Smooth muscle cell (in vitro differentiated cells): ENCODE measurements around the gene TMC4. TPM values are rescaled to one million over a fixed set of nuclear protein-coding genes. Genes with fewer than 3 reads are reported as not detected.
A peak's percentile ranks its signal among the peaks of the same experiment; 100 is the strongest.

Source experiments
- DNase-seq: peaks from one replicate; lab custom pipeline; 2025; ENCODE audit not compliant: unreplicated experiment; lab: John Stamatoyannopoulos, UW
- H2AFZ ChIP-seq: fragments of 200-600 bp; sonication (generic); 2 replicates; pipeline ENCODE4 v1.6.0; 2016; ENCODE audit warnings: antibody characterized with exemption, low read depth, mild to moderate bottlenecking
- H3F3A ChIP-seq: fragments of 200-600 bp; sonication (generic); 2 replicates; pipeline ENCODE4 v1.6.0; 2017; ENCODE audit warnings: antibody characterized with exemption, low read depth
- H3K27ac ChIP-seq: fragments of 200-600 bp; sonication (generic); 2 replicates; pipeline ENCODE4 v1.5.1; 2016; ENCODE audit warnings: low read depth, mild to moderate bottlenecking
- H3K27me3 ChIP-seq: fragments of 200-600 bp; sonication (generic); 2 replicates; pipeline ENCODE4 v1.6.1; 2016; ENCODE audit warnings: low read depth, mild to moderate bottlenecking
- H3K36me3 ChIP-seq: fragments of 200-600 bp; sonication (generic); 2 replicates; pipeline ENCODE4 v1.5.1; 2016; ENCODE audit warnings: low read depth
- H3K4me1 ChIP-seq: fragments of 200-600 bp; sonication (generic); 2 replicates; pipeline ENCODE4 v1.5.1; 2016; ENCODE audit warnings: low read depth
- H3K4me2 ChIP-seq: fragments of 200-600 bp; sonication (generic); 2 replicates; pipeline ENCODE4 v1.6.0; 2016; ENCODE audit warnings: mild to moderate bottlenecking
- H3K4me3 ChIP-seq: fragments of 200-600 bp; sonication (generic); 2 replicates; pipeline ENCODE4 v1.5.1; 2016; ENCODE audit warnings: mild to moderate bottlenecking
- H3K79me2 ChIP-seq: fragments of 200-600 bp; sonication (generic); 2 replicates; pipeline ENCODE4 v1.6.0; 2016; ENCODE audit warnings: low read depth, mild to moderate bottlenecking
- H3K9ac ChIP-seq: fragments of 200-600 bp; sonication (generic); 2 replicates; pipeline ENCODE4 v1.6.0; 2016; ENCODE audit warnings: low read depth
- H3K9me3 ChIP-seq: fragments of 200-600 bp; sonication (generic); replicated peaks from 2 replicates; pipeline ENCODE4 v1.5.1; 2016; ENCODE audit warnings: low read depth
- H4K20me1 ChIP-seq: fragments of 200-600 bp; sonication (generic); 2 replicates; pipeline ENCODE4 v1.6.0; 2016; ENCODE audit warnings: low read depth
- CTCF ChIP-seq: fragments of 200-600 bp; sonication (generic); IDR thresholded peaks from 2 replicates; pipeline ENCODE4 v1.5.1; 2017; ENCODE audit warnings: borderline replicate concordance, mild to moderate bottlenecking, antibody characterized with exemption; ENCODE audit not compliant: insufficient read depth, poor library complexity, severe bottlenecking
- WGBS: methylation state at CpG from one replicate; pipeline ENCODE4 v1.1.7; 2016; ENCODE audit warnings: low lambda C conversion rate; 5-methylcytosine and 5-hydroxymethylcytosine counted together
- polyA plus RNA-seq: library from polyadenylated mRNA; unstranded; fragments of >200 nt; fragmentation: Nextera tagmentation; extraction: Ambion mirVana; gene quantifications from 2 replicates; pipeline ENCODE4 v1.2.1, GENCODE V29; 2016
- total RNA-seq: library from RNA; depleted of rRNA; stranded (reverse); fragments of >200 nt; gene quantifications from 2 replicates; pipeline ENCODE4 v1.2.3, GENCODE V29; 2014

Gene TMC4
- total and polyA plus RNA-seq, 2 experiments from 2014 or later, result 5.9 to 6.7 TPM

- H3K27ac ChIP-seq, result peak within 1 kb of the TSS; percentile 98
- no peaks in the 10 kb centered on the region for H3K27me3 ChIP-seq
- no peaks in the 10 kb centered on the region for H3K9me3 ChIP-seq
- H3K36me3 ChIP-seq, result no peaks in the 10 kb centered on the region
- peak within 1 kb of the TSS; percentile 96 for H3K9ac ChIP-seq
- DNase-seq, result peak; percentile 98
- peak within 1 kb of the TSS; percentile 78 for H3K4me3 ChIP-seq
- WGBS, result 3% methylated on average over 63 of the region's 77 CpGs
- peaks cover 16% of the 10 kb centered on the region for H4K20me1 ChIP-seq
- H3K4me1 ChIP-seq, result peaks cover 6% of the 10 kb centered on the region
- peaks cover 11% of the 10 kb centered on the region for H3F3A ChIP-seq
- H3K4me2 ChIP-seq, result peak within 1 kb of the TSS; percentile 84
- peak within 1 kb of the TSS; percentile 77 for H2AFZ ChIP-seq
- peaks cover 33% of the 10 kb centered on the region for H3K79me2 ChIP-seq
- TF ChIP-seq CTCF, result no peak
These were observed 18.3 kb upstream of the TMC4 start, which contains the start of gene TSEN34 for GRCh38 chr19:54191011-54191810. TSS of gene TSEN34 (plus strand) at chr19:54191308. CDS start at chr19:54191365, 57 bp downstream.

GRCh38 chr19:54190503-54191010, 17.6 kb upstream of the TMC4 start:
- H3K4me1 ChIP-seq, result peaks cover 6% of the 10 kb centered on the region
- no peak for TF ChIP-seq CTCF
- H3K79me2 ChIP-seq, result peaks cover 37% of the 10 kb centered on the region
- under 1% methylated on average over 52 of the region's 56 CpGs for WGBS
- peak overlapping the region; percentile 77 for H2AFZ ChIP-seq
- peak overlapping the region; percentile 84 for H3K4me2 ChIP-seq
- H3K27ac ChIP-seq, result peak overlapping the region; percentile 98
- H3F3A ChIP-seq, result peaks cover 11% of the 10 kb centered on the region
- peak; percentile 100 for DNase-seq
- no peaks in the 10 kb centered on the region for H3K9me3 ChIP-seq
- no peaks in the 10 kb centered on the region for H3K27me3 ChIP-seq
- H3K4me3 ChIP-seq, result peak overlapping the region; percentile 78
- H3K9ac ChIP-seq, result peak overlapping the region; percentile 96
- no peaks in the 10 kb centered on the region for H3K36me3 ChIP-seq
- peaks cover 16% of the 10 kb centered on the region for H4K20me1 ChIP-seq

GRCh38 chr19:54189735-54190502, 17.0 kb upstream of the TMC4 start:
- Histone ChIP-seq H3K36me3 (no peaks in the 10 kb centered on the region), H3K9ac (peak overlapping the region; percentile 96), H3K4me2 (peak overlapping the region; percentile 84), H3F3A (peaks cover 11% of the 10 kb centered on the region), H4K20me1 (peaks cover 16% of the 10 kb centered on the region), H3K27me3 (no peaks in the 10 kb centered on the region), H2AFZ (peak overlapping the region; percentile 67), H3K9me3 (no peaks in the 10 kb centered on the region), H3K4me1 (peaks cover 6% of the 10 kb centered on the region), H3K4me3 (peak overlapping the region; percentile 90), H3K79me2 (peaks cover 37% of the 10 kb centered on the region), H3K27ac (peak overlapping the region; percentile 98)
- TF ChIP-seq CTCF, result no peak
- peak; percentile 100 for DNase-seq
- 1% methylated on average over 50 of the region's 65 CpGs for WGBS
